ENCODE data around the gene PNPLA7. TPM values are rescaled to one million over a fixed set of nuclear protein-coding genes. Genes with fewer than 3 reads are reported as not detected.

Gene PNPLA7
- total RNA-seq, 1 donor: 11.6 TPM

Other genes with a start within 250 kb of the PNPLA7 start
- 5.1 TPM for gene NRARP, start 248.1 kb downstream of the PNPLA7 start, total RNA-seq
- gene EXD3, start 127.2 kb downstream of the PNPLA7 start, total RNA-seq: 28.3 TPM
- gene NOXA1, start 127.0 kb downstream of the PNPLA7 start, total RNA-seq: 4.6 TPM
- 0.27 TPM for gene ENTPD8, start 109.0 kb downstream of the PNPLA7 start, total RNA-seq
- 26.4 TPM for gene NSMF, start 91.1 kb downstream of the PNPLA7 start, total RNA-seq
- 18.3 TPM for gene MRPL41, start 1.5 kb upstream of the PNPLA7 start, total RNA-seq
- gene DPH7, start 28.5 kb upstream of the PNPLA7 start, total RNA-seq: 25.0 TPM
- gene ZMYND19, start 40.1 kb upstream of the PNPLA7 start, total RNA-seq: 13.2 TPM
- gene ARRDC1, start 55.3 kb upstream of the PNPLA7 start, total RNA-seq: 92.4 TPM
- gene EHMT1, start 68.6 kb upstream of the PNPLA7 start, total RNA-seq: 119 TPM